RWPE1 (cell line): ENCODE measurements around the gene CSPG5.

ENCODE experiments used
- CTCF ChIA-PET: fragments of 350-600 bp; sonication (Branson Sonifier 250); formaldehyde crosslinking; extraction: SDS; loops from one replicate; lab custom pipeline; 2021; lab: Yijun Ruan, JAX
- POLR2A ChIA-PET: fragments of 400-600 bp; formaldehyde crosslinking; extraction: SDS; loops from one replicate; lab custom pipeline; 2020; ENCODE audit warnings: antibody characterized with exemption; ENCODE audit not compliant: low non-redundant PET; lab: Yijun Ruan, JAX
- DNase-seq: peaks from one replicate; pipeline ENCODE4 v3.0.0; 2012; ENCODE audit warnings: low spot score
- H3K27ac ChIP-seq: fragments of 450-650 bp; 2 replicates; pipeline ENCODE4 v1.5.1; 2017
- CTCF ChIP-seq: fragments of 450-650 bp; conservative IDR thresholded peaks from 2 replicates; pipeline ENCODE4 v1.5.1; 2017; ENCODE audit warnings: low read depth, mild to moderate bottlenecking

The CSPG5 gene

GRCh38 chr3:47590216-47590615, 11.6 kb upstream of the CSPG5 start:
- TF ChIP-seq CTCF = no peak
- POLR2A ChIA-PET = no interaction called here
- no peak overlapping the region for H3K27ac ChIP-seq
- CTCF ChIA-PET = interaction anchor here (0.7 kb wide), 2 partner anchors 81 to 752 kb away, joined by 3 read pairs; no protein-coding TSS in a partner anchor
- no peak for DNase-seq

GRCh38 chr3:47588587-47588986, 9.9 kb upstream of the CSPG5 start:
- POLR2A ChIA-PET = no interaction called here
- H3K27ac ChIP-seq = no peak overlapping the region
- DNase-seq = no peak
- CTCF ChIA-PET = interaction anchor here (0.6 kb wide), 1 partner anchor 12 kb away, joined by 5 read pairs; no protein-coding TSS in a partner anchor
- no peak for TF ChIP-seq CTCF

- no peak overlapping the region for H3K27ac ChIP-seq
- no peak for TF ChIP-seq CTCF
- DNase-seq = no peak
- ChIA-PET CTCF (no interaction called here), POLR2A (no interaction called here)
Measured at GRCh38 chr3:47588053-47588452, 9.4 kb upstream of the CSPG5 start.

- no peak for TF ChIP-seq CTCF
- H3K27ac ChIP-seq = no peak overlapping the region
- POLR2A ChIA-PET = no interaction called here
- CTCF ChIA-PET = interaction anchor here (0.6 kb wide), 1 partner anchor 113 kb away, joined by 3 read pairs; no protein-coding TSS in a partner anchor
- no peak for DNase-seq
Measured at GRCh38 chr3:47586746-47587145, 8.1 kb upstream of the CSPG5 start.

GRCh38 chr3:47583320-47584075, 4.8 kb upstream of the CSPG5 start:
- TF ChIP-seq CTCF = no peak
- H3K27ac ChIP-seq = no peak overlapping the region
- DNase-seq = no peak
- CTCF ChIA-PET = no interaction called here
- POLR2A ChIA-PET = no interaction called here

GRCh38 chr3:47581835-47582234, 3.2 kb upstream of the CSPG5 start:
- POLR2A ChIA-PET = no interaction called here
- CTCF ChIA-PET = no interaction called here
- no peak overlapping the region for H3K27ac ChIP-seq
- no peak for TF ChIP-seq CTCF
- no peak for DNase-seq
